ENCODE measurements around the gene OTUD7B.

DNA sequence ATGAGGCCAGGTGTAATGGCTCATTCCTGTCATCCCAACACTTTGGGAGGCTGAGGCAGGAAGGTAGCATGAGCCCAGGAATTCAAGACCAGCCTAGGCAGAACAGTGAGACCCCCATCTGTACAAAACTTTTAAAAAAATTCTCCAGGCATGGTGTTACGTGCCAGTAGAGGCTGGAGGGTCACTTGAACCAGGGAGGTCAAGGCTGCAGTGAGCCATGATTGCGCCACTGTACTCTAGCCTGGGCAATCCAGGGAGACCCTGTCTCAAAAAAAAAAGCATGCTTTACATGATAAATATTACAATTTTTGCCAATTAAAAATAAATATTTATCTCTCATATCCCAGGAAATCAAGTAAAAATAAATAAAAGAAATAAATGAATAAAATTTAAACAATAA lies 39.4 kb upstream of the OTUD7B start:
- TF ChIP-seq EZH2 (IDR thresholded peaks at IDR 0.05; ENCODE audit: insufficient read depth, poor library complexity, severe bottlenecking), result no peak
- no peak for TF ChIP-seq EZH2phosphoT487 (IDR thresholded peaks at IDR 0.05; ENCODE audit: insufficient read depth, low read depth)
